ENCODE measurements around the gene SUPT5H. TPM values are rescaled to one million over a fixed set of nuclear protein-coding genes. Genes with fewer than 3 reads are reported as not detected.

SUPT5H gene
- total and polyA plus RNA-seq, 5 donors: 68.8 to 85.1 (median 76.4) TPM

GRCh38 chr19:39403331-39404312, 41.8 kb upstream of the SUPT5H start:
- Histone ChIP-seq H3K27ac (ENCODE audit: low read length) (peak overlapping the region; percentile 97), H3K9me3 (ENCODE audit: control insufficient read depth, low read length) (no peaks in the 10 kb centered on the region), H3K4me3 (ENCODE audit: low read length) (peak overlapping the region; percentile 68), H3K4me1 (ENCODE audit: control insufficient read depth, insufficient read depth, low read length) (peaks cover 4% of the 10 kb centered on the region), H3K27me3 (ENCODE audit: control insufficient read depth, insufficient read depth) (no peaks in the 10 kb centered on the region)
- peak; percentile 72 for ATAC-seq
- WGBS: 2% methylated on average over 43 of the region's 43 CpGs
- DNase-seq: peak; percentile 99
- intact Hi-C loops (cut with DNase I): no loop called here

DNA sequence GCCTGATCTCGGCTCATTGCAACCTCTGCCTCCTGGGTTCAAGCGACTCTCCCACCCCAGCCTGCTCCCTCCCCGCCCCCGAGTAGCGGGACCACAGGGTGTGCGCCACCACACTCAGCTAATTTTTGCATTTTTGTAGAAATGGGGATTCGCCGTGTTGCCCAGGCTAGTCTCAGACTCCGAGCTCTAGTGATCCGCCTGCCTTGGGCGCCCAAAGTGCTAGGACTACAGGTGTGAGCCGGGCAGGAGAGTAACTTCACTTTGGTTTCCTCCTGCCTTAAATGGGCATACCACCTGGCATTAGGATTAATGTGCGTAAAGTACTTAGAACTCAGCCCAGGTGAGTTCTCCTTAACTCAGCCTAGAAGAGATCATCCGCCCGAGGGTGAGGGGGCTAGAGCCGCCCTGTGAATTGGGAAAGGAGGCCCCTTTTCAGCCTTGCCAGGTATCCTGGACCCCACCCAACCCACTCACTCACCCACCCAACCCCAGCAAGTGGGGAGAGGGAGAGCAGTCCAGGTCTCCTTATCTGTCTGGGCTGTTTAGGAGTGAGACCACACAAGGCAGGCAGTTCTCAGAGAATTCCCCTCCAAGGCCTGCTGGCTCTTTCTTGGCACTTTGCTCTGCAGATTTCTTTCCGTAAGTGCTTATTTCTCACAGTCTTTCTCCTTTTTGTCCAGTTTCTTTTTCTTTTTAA, 40.0 kb upstream of the SUPT5H start:
- Histone ChIP-seq H3K9me3 (ENCODE audit: control insufficient read depth, low read length) (no peaks in the 10 kb centered on the region), H3K27me3 (ENCODE audit: control insufficient read depth, insufficient read depth) (no peaks in the 10 kb centered on the region), H3K27ac (ENCODE audit: low read length) (peak overlapping the region; percentile 44), H3K4me1 (ENCODE audit: control insufficient read depth, insufficient read depth, low read length) (peaks cover 4% of the 10 kb centered on the region), H3K4me3 (ENCODE audit: low read length) (peak overlapping the region; percentile 83)
- peak in 2 of 3 donors; percentile 12 to 48 for DNase-seq
- intact Hi-C loops (cut with DNase I): no loop called here
- WGBS: 89% methylated on average over 17 of the region's 17 CpGs
- no peak for ATAC-seq

DNA sequence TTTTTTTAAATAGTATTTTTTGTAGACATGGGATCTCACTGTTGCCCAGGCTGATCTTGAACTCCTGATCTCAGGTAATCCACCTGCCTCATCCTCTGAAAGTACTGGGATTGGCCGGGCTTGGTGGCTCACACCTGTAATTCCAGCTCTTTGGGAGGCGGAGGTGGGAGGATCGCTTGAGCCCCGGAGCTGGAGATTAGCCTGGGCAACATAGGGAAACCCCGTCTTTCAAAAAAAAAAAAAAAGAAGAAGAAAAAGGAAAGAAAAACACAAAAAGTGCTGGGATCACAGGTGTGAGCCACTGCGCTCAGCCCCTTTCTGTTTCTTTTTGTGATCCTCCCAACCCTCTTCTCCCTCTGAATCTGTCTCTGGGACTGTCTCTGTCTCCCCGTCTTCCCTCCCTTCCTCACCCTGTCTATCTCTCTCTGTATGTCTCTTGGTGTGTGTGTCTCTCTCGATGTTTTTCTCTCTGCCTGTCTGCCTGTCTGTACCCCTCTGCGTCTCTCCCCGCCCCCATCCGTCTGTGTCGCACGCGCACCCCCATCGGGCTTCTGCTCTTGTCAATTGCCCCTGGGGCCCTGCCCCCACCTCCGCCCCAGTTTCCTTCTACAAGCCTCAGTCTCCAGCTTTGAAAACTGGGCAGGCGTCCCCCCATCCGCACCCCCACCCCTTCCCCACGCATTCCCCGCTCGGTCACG, 39.3 kb upstream of the SUPT5H start:
- Histone ChIP-seq H3K4me1 (ENCODE audit: control insufficient read depth, insufficient read depth, low read length) (peaks cover 7% of the 10 kb centered on the region), H3K27ac (ENCODE audit: low read length) (peak overlapping the region; percentile 97), H3K4me3 (ENCODE audit: low read length) (peak overlapping the region; percentile 83), H3K9me3 (ENCODE audit: control insufficient read depth, low read length) (no peaks in the 10 kb centered on the region), H3K27me3 (ENCODE audit: control insufficient read depth, insufficient read depth) (no peaks in the 10 kb centered on the region)
- WGBS: 15% methylated on average over 22 of the region's 22 CpGs
- intact Hi-C loops (cut with DNase I): no loop called here
- ATAC-seq (no peak), DNase-seq (peak in 2 of 3 donors; percentile 16 to 56)

GRCh38 chr19:39406656-39407409, 38.5 kb upstream of the SUPT5H start, which contains the start of gene ZFP36:
Gene ZFP36, plus strand, starts transcription at chr19:39406847. Its CDS starts 58 bp downstream, at chr19:39406905.
- intact Hi-C loops (cut with DNase I): no loop called here
- DNase-seq (peak; percentile 91 to 97 (median 97)), ATAC-seq (peak; percentile 32 to 52)
- WGBS: under 1% methylated on average over 56 of the region's 56 CpGs
- no peaks in the 10 kb centered on the region for H3K9me3 ChIP-seq (ENCODE audit: control insufficient read depth, low read length)
- peak within 1 kb of the TSS; percentile 98 for H3K27ac ChIP-seq (ENCODE audit: low read length)
- peaks cover 9% of the 10 kb centered on the region for H3K4me1 ChIP-seq (ENCODE audit: control insufficient read depth, insufficient read depth, low read length)
- no peaks in the 10 kb centered on the region for H3K27me3 ChIP-seq (ENCODE audit: control insufficient read depth, insufficient read depth)
- H3K4me3 ChIP-seq (ENCODE audit: low read length): peak within 1 kb of the TSS; percentile 83

DNA sequence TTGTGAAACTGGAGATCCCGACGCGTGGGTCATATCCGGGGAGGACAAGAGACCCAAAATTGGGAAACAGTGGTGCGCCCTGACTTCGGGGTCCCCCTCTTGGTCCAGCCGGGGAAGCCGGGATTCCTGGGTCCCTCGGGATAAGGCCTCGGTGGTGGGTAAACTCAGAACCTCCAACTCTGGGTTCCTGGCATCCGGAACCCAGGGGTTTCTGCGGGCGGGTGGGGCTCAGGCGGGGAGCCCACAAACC, 38.0 kb upstream of the SUPT5H start:
- WGBS: 0% methylated on average over 14 of the region's 14 CpGs
- Histone ChIP-seq H3K27ac (ENCODE audit: low read length) (peak overlapping the region; percentile 98), H3K27me3 (ENCODE audit: control insufficient read depth, insufficient read depth) (no peaks in the 10 kb centered on the region), H3K4me1 (ENCODE audit: control insufficient read depth, insufficient read depth, low read length) (peaks cover 8% of the 10 kb centered on the region), H3K4me3 (ENCODE audit: low read length) (peak overlapping the region; percentile 83), H3K9me3 (ENCODE audit: control insufficient read depth, low read length) (no peaks in the 10 kb centered on the region)
- ATAC-seq: no peak
- intact Hi-C loops (cut with DNase I): no loop called here
- DNase-seq: peak in 1 of 3 donors; percentile 76

GRCh38 chr19:39407660-39408391, 37.6 kb upstream of the SUPT5H start:
- H3K4me1 ChIP-seq (ENCODE audit: control insufficient read depth, insufficient read depth, low read length): peaks cover 8% of the 10 kb centered on the region
- WGBS: 16% methylated on average over 40 of the region's 40 CpGs
- peak overlapping the region; percentile 83 for H3K4me3 ChIP-seq (ENCODE audit: low read length)
- no peaks in the 10 kb centered on the region for H3K9me3 ChIP-seq (ENCODE audit: control insufficient read depth, low read length)
- peak overlapping the region; percentile 98 for H3K27ac ChIP-seq (ENCODE audit: low read length)
- DNase-seq (peak; percentile 63 to 82 (median 82)), ATAC-seq (no peak)
- no peaks in the 10 kb centered on the region for H3K27me3 ChIP-seq (ENCODE audit: control insufficient read depth, insufficient read depth)
- intact Hi-C loops (cut with DNase I): no loop called here

GRCh38 chr19:39408392-39409207, 36.8 kb upstream of the SUPT5H start:
- intact Hi-C loops (cut with DNase I): no loop called here
- 26% methylated on average over 20 of the region's 20 CpGs for WGBS
- DNase-seq (peak in 2 of 3 donors; percentile 65 to 69), ATAC-seq (no peak)
- Histone ChIP-seq H3K4me1 (ENCODE audit: control insufficient read depth, insufficient read depth, low read length) (peaks cover 8% of the 10 kb centered on the region), H3K9me3 (ENCODE audit: control insufficient read depth, low read length) (no peaks in the 10 kb centered on the region), H3K4me3 (ENCODE audit: low read length) (peak overlapping the region; percentile 83), H3K27ac (ENCODE audit: low read length) (peak overlapping the region; percentile 98), H3K27me3 (ENCODE audit: control insufficient read depth, insufficient read depth) (no peaks in the 10 kb centered on the region)

- ATAC-seq (peak; percentile 46 to 53), DNase-seq (peak; percentile 93 to 97 (median 97))
- no peaks in the 10 kb centered on the region for H3K27me3 ChIP-seq (ENCODE audit: control insufficient read depth, insufficient read depth)
- under 1% methylated on average over 52 of the region's 52 CpGs for WGBS
- H3K4me3 ChIP-seq (ENCODE audit: low read length): peak overlapping the region; percentile 83
- no peaks in the 10 kb centered on the region for H3K9me3 ChIP-seq (ENCODE audit: control insufficient read depth, low read length)
- H3K4me1 ChIP-seq (ENCODE audit: control insufficient read depth, insufficient read depth, low read length): peaks cover 8% of the 10 kb centered on the region
- peak overlapping the region; percentile 100 for H3K27ac ChIP-seq (ENCODE audit: low read length)
- intact Hi-C loops (cut with DNase I): no loop called here
Observed at GRCh38 chr19:39409208-39410016, 36.0 kb upstream of the SUPT5H start.
